ENCODE measurements around the gene FAM210A.

The FAM210A gene

GRCh38 chr18:13641551-13642439 is 84.6 kb downstream of the FAM210A start:
- Mint-ChIP-seq H3K4me3 (no peak overlapping the region), H3K27ac (no peak overlapping the region), H3K27me3 (no peaks in the 10 kb centered on the region), H3K9me3 (no peaks in the 10 kb centered on the region), H3K4me1 (no peaks in the 10 kb centered on the region), H3K36me3 (peaks cover 11% of the 10 kb centered on the region)

GRCh38 chr18:13640266-13640860 is 86.0 kb downstream of the FAM210A start:
- H3K27ac Mint-ChIP-seq = no peak overlapping the region
- no peak overlapping the region for H3K4me3 Mint-ChIP-seq
- no peaks in the 10 kb centered on the region for H3K9me3 Mint-ChIP-seq
- H3K36me3 Mint-ChIP-seq = peaks cover 10% of the 10 kb centered on the region
- H3K27me3 Mint-ChIP-seq = no peaks in the 10 kb centered on the region
- H3K4me1 Mint-ChIP-seq = no peaks in the 10 kb centered on the region

GRCh38 chr18:13638719-13639595 is 87.4 kb downstream of the FAM210A start:
- H3K4me3 Mint-ChIP-seq = no peak overlapping the region

GRCh38 chr18:13635046-13635445 is 91.3 kb downstream of the FAM210A start:
- Mint-ChIP-seq H3K4me3 (no peak overlapping the region), H3K27ac (no peak overlapping the region), H3K9me3 (no peaks in the 10 kb centered on the region), H3K27me3 (no peaks in the 10 kb centered on the region), H3K36me3 (no peaks in the 10 kb centered on the region), H3K4me1 (no peaks in the 10 kb centered on the region)

More at GRCh38 chr18:13638719-13639595, 87.4 kb downstream of the FAM210A start:
- Mint-ChIP-seq H3K27ac (no peak overlapping the region), H3K36me3 (peaks cover 4% of the 10 kb centered on the region), H3K9me3 (no peaks in the 10 kb centered on the region), H3K4me1 (no peaks in the 10 kb centered on the region), H3K27me3 (no peaks in the 10 kb centered on the region)

GRCh38 chr18:13633700-13634099 is 92.7 kb downstream of the FAM210A start:
- Mint-ChIP-seq H3K4me3 (no peak overlapping the region), H3K27me3 (no peaks in the 10 kb centered on the region), H3K36me3 (no peaks in the 10 kb centered on the region), H3K4me1 (no peaks in the 10 kb centered on the region), H3K27ac (no peak overlapping the region), H3K9me3 (no peaks in the 10 kb centered on the region)

- Mint-ChIP-seq H3K4me3 (no peak overlapping the region), H3K27ac (no peak overlapping the region), H3K27me3 (no peaks in the 10 kb centered on the region), H3K9me3 (no peaks in the 10 kb centered on the region), H3K36me3 (no peaks in the 10 kb centered on the region), H3K4me1 (no peaks in the 10 kb centered on the region)
Observed at GRCh38 chr18:13630716-13631268, 95.6 kb downstream of the FAM210A start.

- Mint-ChIP-seq H3K4me1 (no peaks in the 10 kb centered on the region), H3K9me3 (no peaks in the 10 kb centered on the region), H3K27ac (no peak overlapping the region), H3K27me3 (no peaks in the 10 kb centered on the region), H3K36me3 (no peaks in the 10 kb centered on the region), H3K4me3 (no peak overlapping the region)
Observed at GRCh38 chr18:13629841-13630715, 96.3 kb downstream of the FAM210A start.

GRCh38 chr18:13628211-13628610 is 98.1 kb downstream of the FAM210A start:
- no peaks in the 10 kb centered on the region for H3K9me3 Mint-ChIP-seq
- no peaks in the 10 kb centered on the region for H3K27me3 Mint-ChIP-seq
- H3K27ac Mint-ChIP-seq = no peak overlapping the region
- no peaks in the 10 kb centered on the region for H3K36me3 Mint-ChIP-seq
- H3K4me1 Mint-ChIP-seq = no peaks in the 10 kb centered on the region
- H3K4me3 Mint-ChIP-seq = no peak overlapping the region

- Mint-ChIP-seq H3K9me3 (no peaks in the 10 kb centered on the region), H3K4me3 (no peak overlapping the region), H3K27ac (no peak overlapping the region), H3K4me1 (no peaks in the 10 kb centered on the region), H3K27me3 (no peaks in the 10 kb centered on the region), H3K36me3 (no peaks in the 10 kb centered on the region)
Observed at GRCh38 chr18:13627639-13628038, 98.7 kb downstream of the FAM210A start.

GRCh38 chr18:13626544-13626908 is 99.8 kb downstream of the FAM210A start:
- no peaks in the 10 kb centered on the region for H3K9me3 Mint-ChIP-seq
- H3K27ac Mint-ChIP-seq = no peak overlapping the region
- no peaks in the 10 kb centered on the region for H3K36me3 Mint-ChIP-seq
- no peaks in the 10 kb centered on the region for H3K4me1 Mint-ChIP-seq
- no peak overlapping the region for H3K4me3 Mint-ChIP-seq
- H3K27me3 Mint-ChIP-seq = no peaks in the 10 kb centered on the region

- Mint-ChIP-seq H3K27me3 (no peaks in the 10 kb centered on the region), H3K36me3 (peaks cover 1% of the 10 kb centered on the region), H3K9me3 (no peaks in the 10 kb centered on the region), H3K4me1 (no peaks in the 10 kb centered on the region), H3K27ac (no peak overlapping the region), H3K4me3 (no peak overlapping the region)
Observed at GRCh38 chr18:13625843-13626543, 100.4 kb downstream of the FAM210A start.

GRCh38 chr18:13625355-13625754 is 101.0 kb downstream of the FAM210A start:
- no peak overlapping the region for H3K4me3 Mint-ChIP-seq
- H3K27ac Mint-ChIP-seq = no peak overlapping the region
- peaks cover 1% of the 10 kb centered on the region for H3K36me3 Mint-ChIP-seq
- H3K4me1 Mint-ChIP-seq = no peaks in the 10 kb centered on the region
- no peaks in the 10 kb centered on the region for H3K9me3 Mint-ChIP-seq
- no peaks in the 10 kb centered on the region for H3K27me3 Mint-ChIP-seq

- H3K36me3 Mint-ChIP-seq = peaks cover 1% of the 10 kb centered on the region
- H3K27me3 Mint-ChIP-seq = no peaks in the 10 kb centered on the region
- H3K4me1 Mint-ChIP-seq = no peaks in the 10 kb centered on the region
- H3K9me3 Mint-ChIP-seq = no peaks in the 10 kb centered on the region
- no peak overlapping the region for H3K4me3 Mint-ChIP-seq
- H3K27ac Mint-ChIP-seq = no peak overlapping the region
Observed at GRCh38 chr18:13624563-13625237, 101.7 kb downstream of the FAM210A start.

- peaks cover 1% of the 10 kb centered on the region for H3K36me3 Mint-ChIP-seq
- H3K9me3 Mint-ChIP-seq = no peaks in the 10 kb centered on the region
- no peaks in the 10 kb centered on the region for H3K4me1 Mint-ChIP-seq
- H3K4me3 Mint-ChIP-seq = no peak overlapping the region
- H3K27ac Mint-ChIP-seq = no peak overlapping the region
- H3K27me3 Mint-ChIP-seq = no peaks in the 10 kb centered on the region
Observed at GRCh38 chr18:13623871-13624270, 102.5 kb downstream of the FAM210A start.
